Calu3 (cell line): Measurements from ENCODE around the gene CACNA1D. TPM values are rescaled to one million over a fixed set of nuclear protein-coding genes. Genes with fewer than 3 reads are reported as not detected.

ENCODE experiments used
- BruUV-seq: library from RNA; stranded (reverse); fragments of 400-500 nt; replicated peaks from 2 replicates; lab custom pipeline; 2021; lab: Mats Ljungman, UMichigan
- CTCF ChIA-PET: fragments of 300-600 bp; sonication (Branson Sonifier 250); formaldehyde crosslinking; loops from one replicate; lab custom pipeline; 2022; ENCODE audit warnings: antibody characterized with exemption; lab: Charles Lee
- DNase-seq: peaks from one replicate; pipeline ENCODE4 v3.0.0; 2022
- H3K27ac Mint-ChIP-seq: one replicate; pipeline ENCODE4 v1.8.0; 2022; ENCODE audit warnings: mixed read lengths; ENCODE audit not compliant: unreplicated experiment
- H3K27me3 Mint-ChIP-seq: one replicate; pipeline ENCODE4 v1.8.0; 2022; ENCODE audit warnings: mixed read lengths; ENCODE audit not compliant: unreplicated experiment
- H3K36me3 Mint-ChIP-seq: one replicate; pipeline ENCODE4 v1.8.0; 2022; ENCODE audit warnings: mild to moderate bottlenecking, moderate library complexity, mixed read lengths; ENCODE audit not compliant: insufficient read depth, unreplicated experiment
- H3K4me1 Mint-ChIP-seq: one replicate; pipeline ENCODE4 v1.8.0; 2022; ENCODE audit warnings: mild to moderate bottlenecking, low read depth, mixed read lengths; ENCODE audit not compliant: unreplicated experiment
- H3K4me3 Mint-ChIP-seq: one replicate; pipeline ENCODE4 v1.8.0; 2022; ENCODE audit warnings: mild to moderate bottlenecking, low read depth, moderate library complexity, mixed read lengths; ENCODE audit not compliant: unreplicated experiment
- H3K9me3 Mint-ChIP-seq: one replicate; pipeline ENCODE4 v1.8.0; 2022; ENCODE audit warnings: low read depth, mixed read lengths; ENCODE audit not compliant: unreplicated experiment
- CTCF ChIP-seq: fragments of 200-600 bp; IDR thresholded peaks from one replicate; pipeline ENCODE4 v1.8.0; 2022; ENCODE audit warnings: antibody characterized with exemption; ENCODE audit not compliant: unreplicated experiment
- intact Hi-C: fragments of 100-400 bp; cut with micrococcal nuclease; formaldehyde crosslinking; loops from one replicate; pipeline ENCODE4 v1.10.0; 2022; ENCODE audit not compliant: unreplicated experiment
- total RNA-seq: library from RNA; stranded (reverse); gene quantifications from 2 replicates; pipeline ENCODE4 v1.2.3, GENCODE V29; 2022

Gene CACNA1D
- total RNA-seq, 1 experiment from 2014 or later = 48.3 TPM

- intact Hi-C loops = no loop called here
- DNase-seq = no peak
- Mint-ChIP-seq H3K4me3 (no peak overlapping the region), H3K27me3 (no peaks in the 10 kb centered on the region), H3K9me3 (no peaks in the 10 kb centered on the region), H3K27ac (no peak overlapping the region), H3K36me3 (no peaks in the 10 kb centered on the region), H3K4me1 (no peaks in the 10 kb centered on the region)
- BruUV-seq = no TSS peak
- TF ChIP-seq CTCF = no peak
- CTCF ChIA-PET = no interaction called here
Observed at GRCh38 chr3:53594276-53594675, 99.9 kb downstream of the CACNA1D start.

- H3K9me3 Mint-ChIP-seq = no peaks in the 10 kb centered on the region
- DNase-seq = no peak
- intact Hi-C loops = no loop called here
- no peak overlapping the region for H3K4me3 Mint-ChIP-seq
- BruUV-seq = no TSS peak
- TF ChIP-seq CTCF = no peak
- no peaks in the 10 kb centered on the region for H3K4me1 Mint-ChIP-seq
- no peaks in the 10 kb centered on the region for H3K36me3 Mint-ChIP-seq
- no peaks in the 10 kb centered on the region for H3K27me3 Mint-ChIP-seq
- H3K27ac Mint-ChIP-seq = no peak overlapping the region
- CTCF ChIA-PET = no interaction called here
Observed at GRCh38 chr3:53595660-53596059, 101.2 kb downstream of the CACNA1D start.

GRCh38 chr3:53597136-53597915, 102.9 kb downstream of the CACNA1D start:
- CTCF ChIA-PET = interaction anchor here (1.0 kb wide), 1 partner anchor 113 kb away, joined by 3 read pairs; no protein-coding TSS in a partner anchor
- no peak overlapping the region for H3K4me3 Mint-ChIP-seq
- H3K27me3 Mint-ChIP-seq = no peaks in the 10 kb centered on the region
- no peak for DNase-seq
- no peak overlapping the region for H3K27ac Mint-ChIP-seq
- BruUV-seq = no TSS peak
- no peaks in the 10 kb centered on the region for H3K4me1 Mint-ChIP-seq
- no peak for TF ChIP-seq CTCF
- no peaks in the 10 kb centered on the region for H3K9me3 Mint-ChIP-seq
- H3K36me3 Mint-ChIP-seq = no peaks in the 10 kb centered on the region
- intact Hi-C loops = no loop called here

- no TSS peak for BruUV-seq
- no peak overlapping the region for H3K27ac Mint-ChIP-seq
- CTCF ChIA-PET = interaction anchor here (0.5 kb wide), 1 partner anchor 99 kb away, joined by 7 read pairs; no protein-coding TSS in a partner anchor
- DNase-seq = no peak
- no peak for TF ChIP-seq CTCF
- H3K4me3 Mint-ChIP-seq = no peak overlapping the region
- intact Hi-C loops = no loop called here
- no peaks in the 10 kb centered on the region for H3K9me3 Mint-ChIP-seq
- H3K4me1 Mint-ChIP-seq = no peaks in the 10 kb centered on the region
- H3K36me3 Mint-ChIP-seq = no peaks in the 10 kb centered on the region
- H3K27me3 Mint-ChIP-seq = no peaks in the 10 kb centered on the region
Observed at GRCh38 chr3:53599771-53600170, 105.4 kb downstream of the CACNA1D start.
